Transverse colon (tissue), 4 donors: ENCODE data around the gene COX6A2. TPM values are rescaled to one million over a fixed set of nuclear protein-coding genes. Genes with fewer than 3 reads are reported as not detected.

Experiments used
- DNase-seq: peaks from one replicate; pipeline ENCODE4 v3.0.0-alpha.2; 2019
- H3K27ac ChIP-seq, 4 donors: fragments of 200-600 bp; sonication (generic); 2 replicates each; pipeline ENCODE4 v1.5.1; 2016 to 2018; ENCODE audit warnings: inconsistent platforms in 4 of 4
- H3K27me3 ChIP-seq: fragments of 200-600 bp; sonication (generic); 2 replicates; pipeline ENCODE4 v1.5.1; 2017; ENCODE audit warnings: inconsistent platforms
- H3K36me3 ChIP-seq, 4 donors: fragments of 200-600 bp; sonication (generic); 2 replicates each; pipeline ENCODE4 v1.5.1; 2017 to 2019; ENCODE audit warnings: inconsistent platforms in 4 of 4
- H3K4me1 ChIP-seq, 4 donors: fragments of 200-600 bp; sonication (generic); 2 replicates each; pipeline ENCODE4 v1.5.1; 2017 to 2020; ENCODE audit warnings: inconsistent platforms in 4 of 4
- H3K4me3 ChIP-seq, 4 donors: fragments of 200-600 bp; sonication (generic); 1 replicate in 1 of 4; 2 replicates in 3 of 4; pipeline versions ENCODE4 v1.5.1 to v1.6.1; 2017 to 2019; ENCODE audit warnings: inconsistent platforms in 4 of 4
- H3K9me3 ChIP-seq, 2 donors: fragments of 200-600 bp; sonication (generic); 2 replicates each; pipeline ENCODE4 v1.5.1; 2017 to 2019; ENCODE audit warnings: inconsistent platforms in 2 of 2
- EP300 ChIP-seq: sonication (generic); formaldehyde crosslinking; IDR thresholded peaks from one replicate; pipeline ENCODE4 v1.6.1; 2017; ENCODE audit warnings: antibody characterized with exemption, low read depth
- POLR2A ChIP-seq: fragments of 450-650 bp; IDR thresholded peaks from one replicate; pipeline ENCODE4 v1.6.1; 2016; ENCODE audit warnings: antibody characterized with exemption, mild to moderate bottlenecking, moderate library complexity
- POLR2AphosphoS5 ChIP-seq, 3 donors: sonication (generic); formaldehyde crosslinking; IDR thresholded peaks; one replicate each; pipeline ENCODE4 v1.6.1; 2016; ENCODE audit warnings: antibody characterized with exemption in 3 of 3
- WGBS, 2 donors: methylation state at CpG; one replicate each; pipeline ENCODE4 v1.1.5; 2018; ENCODE audit warnings: low coverage in 1 of 2; 5-methylcytosine and 5-hydroxymethylcytosine counted together
- in situ Hi-C, 4 donors: fragments of 200-750 bp; cut with MboI; loops; one replicate each; pipeline versions ENCODE4 v1.15.0 to v1.15.1; 2017; ENCODE audit warnings: low sequenced_read_pairs in 3 of 4, low pct_ligation_motif_present in 1 of 4, low pct_unique_long_range_greater_than_20kb in 1 of 4
- intact Hi-C: fragments of 100-400 bp; cut with DNase I; formaldehyde crosslinking; loops from one replicate; pipeline ENCODE4 v1.15.1; 2023; ENCODE audit warnings: low total_unique reads
- total RNA-seq, 4 donors: library from RNA; depleted of rRNA; stranded (reverse); fragments of >200 nt; gene quantifications; one replicate each; pipeline ENCODE4 v1.1.0, GENCODE V29; 2016
- TF ChIP-seq, protein P1 (sequence below), 5 experiments: fragments of 200-600 bp in 3 of 5; fragments of 450-650 bp in 2 of 5; sonication (generic) in 3 of 5; IDR thresholded peaks; 1 replicate in 2 of 5; 2 replicates in 3 of 5; pipeline ENCODE4 v1.5.1; 2016 to 2017; ENCODE audit warnings: antibody characterized with exemption in 5 of 5, inconsistent platforms in 3 of 5, mild to moderate bottlenecking in 2 of 5, moderate library complexity in 1 of 5

Gene COX6A2
- total RNA-seq = not detected

DNA sequence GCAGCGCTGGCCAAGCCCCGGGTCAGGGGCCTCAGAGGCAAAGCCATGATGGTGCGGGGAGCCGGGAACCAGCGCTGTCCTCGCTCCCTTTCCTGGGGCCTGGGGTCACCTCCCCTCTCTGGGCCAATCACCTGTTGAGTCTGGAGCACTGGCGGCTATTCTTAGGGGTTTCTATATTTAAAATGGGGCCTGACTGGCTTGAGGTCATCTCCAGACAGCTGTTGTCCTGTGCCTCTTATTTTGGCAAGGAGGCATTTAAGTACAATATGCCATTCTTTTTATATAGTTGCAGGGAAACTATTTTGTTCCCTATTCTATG, at the start of gene COX6A2:
Gene COX6A2 (minus strand): TSS at position 82 of the 319 bp plus-strand sequence. CDS start 35 bp downstream, at position 47.
- Histone ChIP-seq H3K4me3 (peak within 1 kb of the TSS in 3 of 4 donors; percentile 15 to 42 (median 18)), H3K9me3 (no peaks in the 10 kb centered on the region), H3K36me3 (no peaks in the 10 kb centered on the region), H3K4me1 (peaks cover 0 to 5% (median 3%) of the 10 kb centered on the region in 4 donors), H3K27ac (no peak within 1 kb of the TSS), H3K27me3 (no peaks in the 10 kb centered on the region)
- no peak for DNase-seq
- in situ Hi-C loops = loop anchor here in 2 of 4 donors (25.0 kb wide), 2 partner anchors 241 to 441 kb away; partner anchors contain the start of genes HSD3B7 (in 2 of the 2) and FUS (in 1 of the 2)
- WGBS, 2 donors = 74% methylated on average over 7 of the region's 7 CpGs; no CpG with 5 or more reads in 1 of the 2 donors
- no peak for TF ChIP-seq POLR2A
- no peak for TF ChIP-seq EP300
- TF ChIP-seq, protein P1, sequence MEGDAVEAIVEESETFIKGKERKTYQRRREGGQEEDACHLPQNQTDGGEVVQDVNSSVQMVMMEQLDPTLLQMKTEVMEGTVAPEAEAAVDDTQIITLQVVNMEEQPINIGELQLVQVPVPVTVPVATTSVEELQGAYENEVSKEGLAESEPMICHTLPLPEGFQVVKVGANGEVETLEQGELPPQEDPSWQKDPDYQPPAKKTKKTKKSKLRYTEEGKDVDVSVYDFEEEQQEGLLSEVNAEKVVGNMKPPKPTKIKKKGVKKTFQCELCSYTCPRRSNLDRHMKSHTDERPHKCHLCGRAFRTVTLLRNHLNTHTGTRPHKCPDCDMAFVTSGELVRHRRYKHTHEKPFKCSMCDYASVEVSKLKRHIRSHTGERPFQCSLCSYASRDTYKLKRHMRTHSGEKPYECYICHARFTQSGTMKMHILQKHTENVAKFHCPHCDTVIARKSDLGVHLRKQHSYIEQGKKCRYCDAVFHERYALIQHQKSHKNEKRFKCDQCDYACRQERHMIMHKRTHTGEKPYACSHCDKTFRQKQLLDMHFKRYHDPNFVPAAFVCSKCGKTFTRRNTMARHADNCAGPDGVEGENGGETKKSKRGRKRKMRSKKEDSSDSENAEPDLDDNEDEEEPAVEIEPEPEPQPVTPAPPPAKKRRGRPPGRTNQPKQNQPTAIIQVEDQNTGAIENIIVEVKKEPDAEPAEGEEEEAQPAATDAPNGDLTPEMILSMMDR (IDR thresholded peaks at IDR 0.05) = no peak
- no peak for TF ChIP-seq POLR2AphosphoS5 (IDR thresholded peaks at IDR 0.05)
- intact Hi-C loops = no loop called here

DNA sequence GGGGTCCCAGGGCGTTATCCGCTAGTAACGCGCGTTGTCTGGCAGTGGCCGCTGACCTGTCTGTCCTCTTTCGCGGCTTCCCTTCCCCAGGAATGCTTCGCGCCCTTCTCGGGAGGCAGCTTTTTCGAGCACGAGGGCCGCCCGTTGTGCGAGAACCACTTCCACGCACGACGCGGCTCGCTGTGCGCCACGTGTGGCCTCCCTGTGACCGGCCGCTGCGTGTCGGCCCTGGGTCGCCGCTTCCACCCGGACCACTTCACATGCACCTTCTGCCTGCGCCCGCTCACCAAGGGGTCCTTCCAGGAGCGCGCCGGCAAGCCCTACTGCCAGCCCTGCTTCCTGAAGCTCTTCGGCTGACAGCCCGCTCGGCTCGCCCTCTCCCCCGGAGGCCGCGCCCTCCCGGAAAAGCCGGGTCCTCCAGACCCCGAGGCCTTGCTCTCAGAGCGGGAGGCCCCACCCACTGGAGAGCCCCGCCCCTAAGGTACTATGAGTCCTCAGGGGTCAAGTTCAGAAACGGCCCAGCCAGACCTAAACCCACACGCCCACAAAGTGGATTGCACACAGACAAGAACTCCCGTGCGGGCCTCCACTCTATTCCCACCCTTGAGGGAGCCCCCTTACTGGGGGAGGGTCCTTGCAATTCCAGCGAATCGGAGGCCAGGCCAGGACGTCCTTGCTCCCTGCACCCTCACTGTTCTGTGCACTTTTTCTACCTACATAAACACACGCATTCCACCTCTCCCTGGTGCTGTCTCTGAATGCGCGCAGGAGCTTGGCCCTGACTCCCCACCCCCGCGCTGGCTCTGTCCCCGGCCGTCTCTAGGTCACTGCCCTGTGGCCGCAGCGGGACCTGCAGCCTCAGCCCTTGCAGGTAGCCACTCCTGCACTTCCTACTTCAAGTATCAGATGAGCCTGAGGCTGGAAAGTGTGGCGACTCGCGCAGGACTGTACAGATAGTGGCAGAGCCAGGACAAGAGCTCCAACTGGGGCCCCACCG, 49.4 kb upstream of the COX6A2 start:
- peak; percentile 92 for DNase-seq
- H3K36me3 ChIP-seq = no peaks in the 10 kb centered on the region
- H3K9me3 ChIP-seq = no peaks in the 10 kb centered on the region
- H3K27ac ChIP-seq = peak overlapping the region; percentile 86 to 93 (median 90)
- peaks cover 0 to 57% (median 39%) of the 10 kb centered on the region in 4 donors for H3K4me1 ChIP-seq
- TF ChIP-seq EP300 (peak; percentile 1), POLR2AphosphoS5 (IDR thresholded peaks at IDR 0.05) (peak in 2 of 3 donors; percentile 67 to 78), POLR2A (peak; percentile 64)
- TF ChIP-seq, protein P1 (IDR thresholded peaks at IDR 0.05) = peak in 4 of 5 experiments; percentile 32 to 74 (median 52)
- no peaks in the 10 kb centered on the region for H3K27me3 ChIP-seq
- 26 to 31% methylated on average over 6 to 56 of the region's 67 CpGs for WGBS, 2 donors
- intact Hi-C loops = no loop called here
- peak overlapping the region; percentile 25 to 61 (median 38) for H3K4me3 ChIP-seq
- in situ Hi-C loops = loop anchor here in 1 of 4 donors (25.0 kb wide), 1 partner anchor 90 kb away; the partner anchor contains the start of gene ITGAD

DNA sequence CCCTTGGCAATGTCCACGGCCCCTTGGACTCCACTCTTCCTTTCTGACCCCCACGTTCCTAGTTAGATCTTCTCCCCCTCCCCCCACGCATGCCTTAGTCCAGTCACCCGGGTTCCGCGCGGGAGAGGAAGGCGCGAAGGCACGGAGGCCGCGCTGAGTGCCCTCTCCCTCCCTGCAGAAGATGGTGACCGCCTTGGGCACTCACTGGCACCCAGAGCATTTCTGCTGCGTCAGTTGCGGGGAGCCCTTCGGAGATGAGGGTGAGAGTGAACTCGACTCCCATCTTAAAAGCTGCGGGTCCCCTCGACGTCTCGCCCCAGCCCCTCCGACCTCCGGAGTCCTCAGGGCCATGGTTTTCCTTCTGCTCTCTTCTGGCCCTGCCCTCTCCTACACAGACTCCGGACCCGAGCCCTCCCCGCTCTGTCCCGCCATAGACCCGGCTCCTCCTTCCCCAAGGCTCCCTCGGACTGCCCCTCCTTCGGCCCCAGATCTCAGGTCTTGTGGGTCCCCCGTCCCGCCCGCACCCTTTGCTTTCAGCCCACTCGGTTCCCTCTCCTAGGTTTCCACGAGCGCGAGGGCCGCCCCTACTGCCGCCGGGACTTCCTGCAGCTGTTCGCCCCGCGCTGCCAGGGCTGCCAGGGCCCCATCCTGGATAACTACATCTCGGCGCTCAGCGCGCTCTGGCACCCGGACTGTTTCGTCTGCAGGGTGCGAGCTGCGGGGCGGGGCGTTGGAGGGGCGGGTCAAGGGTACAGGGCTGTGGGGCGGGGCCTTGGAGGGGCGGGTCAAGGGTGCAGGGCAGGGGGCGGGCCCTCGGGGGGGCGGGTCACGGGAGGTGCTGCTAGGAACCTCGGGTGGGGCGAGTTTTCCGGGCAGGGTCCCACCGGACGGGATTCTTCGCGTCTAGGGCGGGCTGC, 48.4 kb upstream of the COX6A2 start:
- no peaks in the 10 kb centered on the region for H3K9me3 ChIP-seq
- intact Hi-C loops = no loop called here
- no peak for TF ChIP-seq EP300
- peak; percentile 80 for TF ChIP-seq POLR2A
- TF ChIP-seq POLR2AphosphoS5 (IDR thresholded peaks at IDR 0.05) = peak; percentile 69 to 90 (median 85)
- H3K4me3 ChIP-seq = peak overlapping the region; percentile 25 to 61 (median 38)
- no peaks in the 10 kb centered on the region for H3K27me3 ChIP-seq
- 9 to 20% methylated on average over 11 to 58 of the region's 68 CpGs for WGBS, 2 donors
- peak overlapping the region; percentile 86 to 93 (median 90) for H3K27ac ChIP-seq
- peaks cover 1 to 65% (median 45%) of the 10 kb centered on the region in 4 donors for H3K4me1 ChIP-seq
- peak; percentile 96 for DNase-seq
- no peaks in the 10 kb centered on the region for H3K36me3 ChIP-seq
- in situ Hi-C loops = loop anchor here in 1 of 4 donors (25.0 kb wide), 1 partner anchor 89 kb away; the partner anchor contains the start of gene ITGAD

DNA sequence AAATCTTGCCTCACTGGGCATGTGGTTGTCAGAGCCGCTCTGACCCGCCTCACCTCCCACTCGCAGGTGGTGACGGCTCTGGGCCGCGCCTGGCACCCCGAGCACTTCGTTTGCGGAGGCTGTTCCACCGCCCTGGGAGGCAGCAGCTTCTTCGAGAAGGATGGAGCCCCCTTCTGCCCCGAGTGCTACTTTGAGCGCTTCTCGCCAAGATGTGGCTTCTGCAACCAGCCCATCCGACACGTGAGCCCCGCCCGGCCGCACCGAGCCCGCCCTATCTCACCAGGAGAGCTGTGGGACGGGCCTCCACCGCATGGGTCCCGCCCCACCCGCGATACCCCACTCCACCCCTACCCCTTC, 47.8 kb upstream of the COX6A2 start:
- H3K9me3 ChIP-seq = no peaks in the 10 kb centered on the region
- intact Hi-C loops (no loop called here), in situ Hi-C loops (loop anchor here in 1 of 4 donors (25.0 kb wide), 1 partner anchor 89 kb away; the partner anchor contains the start of gene ITGAD)
- H3K27ac ChIP-seq = peak overlapping the region; percentile 86 to 93 (median 90)
- H3K4me3 ChIP-seq = peak overlapping the region in 3 of 4 donors; percentile 36 to 61 (median 40)
- WGBS, 2 donors = 41% methylated on average over 26 of the region's 26 CpGs; no CpG with 5 or more reads in 1 of the 2 donors
- peaks cover 8 to 70% (median 49%) of the 10 kb centered on the region in 4 donors for H3K4me1 ChIP-seq
- TF ChIP-seq POLR2AphosphoS5 (IDR thresholded peaks at IDR 0.05) = no peak
- no peak for TF ChIP-seq POLR2A
- TF ChIP-seq, protein P1 (IDR thresholded peaks at IDR 0.05) = no peak
- no peak for TF ChIP-seq EP300
- no peaks in the 10 kb centered on the region for H3K36me3 ChIP-seq
- no peaks in the 10 kb centered on the region for H3K27me3 ChIP-seq
- DNase-seq = peak; percentile 68
